ENCODE results near the gene SYT9. TPM values are rescaled to one million over a fixed set of nuclear protein-coding genes. Genes with fewer than 3 reads are reported as not detected.

Gene SYT9
- total RNA-seq, 1 donor, result 0.09 TPM

DNA sequence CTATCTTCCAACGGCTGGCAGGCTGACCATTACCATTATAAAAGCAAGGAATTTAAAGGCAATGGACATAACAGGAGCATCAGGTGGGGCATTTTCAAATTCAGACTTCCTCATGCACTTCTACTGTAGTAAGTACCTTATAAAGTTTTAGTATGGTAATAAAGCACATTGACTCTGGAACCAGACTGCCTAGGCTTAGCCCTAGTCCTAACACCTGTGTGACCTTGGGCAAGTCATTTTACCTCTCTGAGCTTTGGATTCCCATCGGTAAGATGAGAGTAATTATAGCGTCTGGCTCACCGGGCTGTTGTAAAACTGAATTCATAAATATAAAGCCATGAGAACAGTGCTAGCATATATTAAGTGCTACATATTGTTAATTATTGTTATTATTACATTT is 164.4 kb downstream of the SYT9 start:
- TF ChIP-seq, protein P1, sequence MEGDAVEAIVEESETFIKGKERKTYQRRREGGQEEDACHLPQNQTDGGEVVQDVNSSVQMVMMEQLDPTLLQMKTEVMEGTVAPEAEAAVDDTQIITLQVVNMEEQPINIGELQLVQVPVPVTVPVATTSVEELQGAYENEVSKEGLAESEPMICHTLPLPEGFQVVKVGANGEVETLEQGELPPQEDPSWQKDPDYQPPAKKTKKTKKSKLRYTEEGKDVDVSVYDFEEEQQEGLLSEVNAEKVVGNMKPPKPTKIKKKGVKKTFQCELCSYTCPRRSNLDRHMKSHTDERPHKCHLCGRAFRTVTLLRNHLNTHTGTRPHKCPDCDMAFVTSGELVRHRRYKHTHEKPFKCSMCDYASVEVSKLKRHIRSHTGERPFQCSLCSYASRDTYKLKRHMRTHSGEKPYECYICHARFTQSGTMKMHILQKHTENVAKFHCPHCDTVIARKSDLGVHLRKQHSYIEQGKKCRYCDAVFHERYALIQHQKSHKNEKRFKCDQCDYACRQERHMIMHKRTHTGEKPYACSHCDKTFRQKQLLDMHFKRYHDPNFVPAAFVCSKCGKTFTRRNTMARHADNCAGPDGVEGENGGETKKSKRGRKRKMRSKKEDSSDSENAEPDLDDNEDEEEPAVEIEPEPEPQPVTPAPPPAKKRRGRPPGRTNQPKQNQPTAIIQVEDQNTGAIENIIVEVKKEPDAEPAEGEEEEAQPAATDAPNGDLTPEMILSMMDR (IDR thresholded peaks at IDR 0.05; ENCODE audit: insufficient read depth, low read length), result no peak
- H3K4me3 ChIP-seq (ENCODE audit: low read depth, low read length), result no peak overlapping the region
- DNase-seq (ENCODE audit: low read depth), result no peak

DNA sequence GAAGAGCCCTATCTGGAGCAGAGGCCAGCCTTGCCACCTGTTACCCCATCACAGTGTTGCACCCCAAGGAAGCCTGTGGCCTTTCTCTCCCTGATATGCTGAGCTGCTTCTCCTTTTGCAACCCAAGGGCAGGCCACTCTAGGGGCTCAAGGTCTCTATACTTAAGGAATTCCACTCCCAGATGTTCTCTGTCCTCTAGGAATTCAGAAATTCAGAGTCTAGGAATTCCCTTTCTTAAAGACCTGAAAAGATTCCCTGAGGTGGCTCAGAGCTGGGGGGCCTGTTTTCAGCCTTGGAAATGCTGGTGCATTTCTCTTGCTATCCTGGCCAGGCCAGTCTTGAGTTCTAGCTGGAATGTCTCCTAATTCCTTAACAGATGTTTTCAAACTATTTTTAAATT is 165.6 kb downstream of the SYT9 start:
- DNase-seq (ENCODE audit: low read depth), result no peak
- TF ChIP-seq, protein P1 (IDR thresholded peaks at IDR 0.05; ENCODE audit: insufficient read depth, low read length), result no peak
- H3K4me3 ChIP-seq (ENCODE audit: low read depth, low read length), result no peak overlapping the region

DNA sequence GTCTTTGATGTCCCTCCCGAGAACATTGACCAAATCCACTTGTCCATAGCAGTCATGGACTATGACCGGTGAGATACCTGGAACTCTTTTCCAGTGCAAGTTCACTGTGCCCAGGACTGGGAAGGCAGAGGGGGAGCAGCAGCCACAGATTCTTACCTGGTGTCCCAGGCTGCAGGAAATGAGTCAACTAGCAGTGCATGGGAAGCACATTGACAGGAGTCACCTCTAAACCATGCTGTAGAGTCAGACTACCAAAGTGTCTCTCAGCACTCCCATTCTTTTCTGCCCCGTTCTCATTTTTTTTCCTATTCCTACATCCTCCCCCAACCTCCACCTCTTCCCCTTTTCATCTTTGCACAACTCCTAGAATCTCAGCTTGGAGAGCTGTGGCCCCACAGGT is 166.4 kb downstream of the SYT9 start:
- no peak overlapping the region for H3K4me3 ChIP-seq (ENCODE audit: low read depth, low read length)
- TF ChIP-seq, protein P1 (IDR thresholded peaks at IDR 0.05; ENCODE audit: insufficient read depth, low read length), result no peak
- no peak for DNase-seq (ENCODE audit: low read depth)

DNA sequence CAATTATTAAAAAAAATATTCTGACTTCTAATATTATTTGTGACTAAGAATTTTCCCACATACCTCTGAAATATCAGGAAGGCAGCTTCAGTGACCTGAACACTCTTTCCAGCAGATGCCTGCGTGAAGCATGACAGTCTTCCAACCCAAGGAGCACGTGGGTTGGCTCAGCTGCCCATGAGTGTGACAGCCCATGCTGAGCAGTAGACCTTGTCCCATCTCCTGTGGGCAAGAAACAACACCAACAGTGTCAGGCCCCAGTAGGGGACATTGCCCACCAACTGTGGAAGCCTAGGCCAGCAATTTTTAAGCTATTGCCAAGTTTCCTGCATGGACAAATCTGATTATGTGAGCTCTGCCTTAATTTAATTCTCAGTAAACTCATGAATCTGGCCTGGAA is 167.2 kb downstream of the SYT9 start:
- DNase-seq (ENCODE audit: low read depth), result no peak
- H3K4me3 ChIP-seq (ENCODE audit: low read depth, low read length), result no peak overlapping the region
- TF ChIP-seq, protein P1 (IDR thresholded peaks at IDR 0.05; ENCODE audit: insufficient read depth, low read length), result no peak

DNA sequence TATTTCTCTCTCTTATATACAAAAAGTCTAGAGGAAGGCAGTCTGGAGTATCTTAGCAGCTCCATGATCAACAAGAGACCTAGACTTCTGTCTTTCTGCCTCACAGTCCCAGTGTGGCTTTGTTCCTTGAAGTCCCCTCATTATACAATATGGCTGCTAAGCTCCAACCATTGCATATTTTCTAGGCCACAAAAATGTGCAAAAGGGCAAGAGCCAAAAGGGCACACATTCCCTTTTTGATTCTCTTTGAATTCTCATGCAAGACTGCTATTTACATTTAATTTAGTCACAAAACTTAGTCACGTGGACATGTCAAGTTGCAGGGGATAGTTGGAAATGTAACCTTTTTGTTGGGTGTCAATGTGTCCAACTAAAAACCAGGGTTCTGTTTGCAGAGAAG is 169.4 kb downstream of the SYT9 start:
- no peak overlapping the region for H3K4me3 ChIP-seq (ENCODE audit: low read depth, low read length)
- TF ChIP-seq, protein P1 (IDR thresholded peaks at IDR 0.05; ENCODE audit: insufficient read depth, low read length), result no peak
- no peak for DNase-seq (ENCODE audit: low read depth)

DNA sequence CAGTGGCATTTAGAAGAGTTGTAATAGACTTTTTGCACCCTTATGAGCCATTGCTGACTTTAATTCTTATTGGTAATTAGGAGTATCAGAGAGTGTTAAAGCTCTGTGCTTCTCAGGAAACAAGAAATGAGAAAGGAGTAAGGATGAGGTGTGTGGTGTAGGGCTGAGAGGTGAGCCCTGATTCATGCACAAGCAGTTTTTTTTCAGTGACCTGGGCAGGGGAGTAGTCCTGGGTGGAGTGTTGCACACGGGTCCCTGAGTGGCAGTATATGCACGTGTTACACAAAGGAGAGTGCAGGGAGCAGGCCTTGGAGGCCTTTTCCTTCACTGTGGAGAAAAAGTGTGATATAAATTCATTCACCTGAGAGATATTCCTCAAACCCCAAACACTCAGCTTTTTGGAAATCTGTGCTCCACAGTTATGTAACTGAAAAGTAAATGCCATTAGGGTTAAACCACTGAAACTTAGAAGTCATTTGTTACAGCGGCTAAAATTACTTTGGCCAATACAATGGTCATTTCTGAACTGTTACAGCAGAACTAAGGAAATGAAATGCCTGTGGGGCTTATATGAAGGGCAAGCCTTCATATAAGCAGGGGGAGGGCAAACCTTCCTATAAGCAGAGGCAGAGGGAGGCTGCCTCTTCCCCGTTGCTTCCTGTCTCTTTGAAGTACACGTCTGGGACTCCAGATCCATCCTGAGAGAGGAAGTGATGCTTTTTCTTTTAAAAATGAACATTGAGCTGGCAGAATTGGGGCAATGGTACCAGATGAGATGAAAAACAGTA is 171.0 kb downstream of the SYT9 start:
- H3K4me3 ChIP-seq (ENCODE audit: low read depth, low read length), result no peak overlapping the region
- TF ChIP-seq, protein P1 (IDR thresholded peaks at IDR 0.05; ENCODE audit: insufficient read depth, low read length), result no peak
- DNase-seq (ENCODE audit: low read depth), result peak; percentile 4

DNA sequence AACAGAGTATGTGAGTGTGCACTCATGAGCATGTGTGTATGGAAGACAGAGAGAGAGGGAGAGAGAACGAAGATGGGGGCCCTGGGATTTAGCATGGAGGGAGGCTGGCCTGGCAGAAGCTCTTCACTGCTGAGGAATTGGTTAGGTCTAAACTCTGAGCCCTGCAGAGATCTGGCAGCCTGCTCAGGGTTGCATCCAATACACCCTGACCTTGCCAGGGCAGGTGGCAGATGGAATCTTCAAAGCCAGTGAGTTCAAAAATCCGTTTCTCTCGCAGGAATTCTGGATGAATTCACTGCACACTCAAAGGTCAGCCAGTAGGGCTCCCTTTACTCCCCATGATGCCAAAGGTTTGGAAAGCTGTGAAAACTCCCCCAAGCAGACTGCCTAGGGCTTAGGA is 172.2 kb downstream of the SYT9 start:
- H3K4me3 ChIP-seq (ENCODE audit: low read depth, low read length), result no peak overlapping the region
- TF ChIP-seq, protein P1 (IDR thresholded peaks at IDR 0.05; ENCODE audit: insufficient read depth, low read length), result no peak
- no peak for DNase-seq (ENCODE audit: low read depth)

Data from fibroblast of the aortic adventitia (primary cell).